Peyer's patch (tissue), 4 donors: Measurements from ENCODE around the gene GPR176. TPM values are rescaled to one million over a fixed set of nuclear protein-coding genes. Genes with fewer than 3 reads are reported as not detected.

ENCODE experiments used
- DNase-seq, 3 donors: peaks; one replicate each; pipeline ENCODE4 v3.0.0-alpha.2; 2017 to 2019
- H3K27ac ChIP-seq, 4 donors: fragments of 200-600 bp; sonication (generic); one replicate each; pipeline ENCODE4 v1.5.1; 2016 to 2019
- H3K27me3 ChIP-seq, 2 donors: fragments of 200-600 bp; sonication (generic); one replicate each; pipeline ENCODE4 v1.5.1; 2019
- H3K36me3 ChIP-seq, 3 donors: fragments of 200-600 bp; sonication (generic); one replicate each; pipeline ENCODE4 v1.5.1; 2016 to 2019
- H3K4me1 ChIP-seq, 4 donors: fragments of 200-600 bp; sonication (generic); one replicate each; pipeline ENCODE4 v1.5.1; 2016 to 2019
- H3K4me3 ChIP-seq, 4 donors: fragments of 200-600 bp; sonication (generic); 1 replicate in 3 of 4; 2 replicates in 1 of 4; pipeline ENCODE4 v1.5.1; 2016 to 2019; ENCODE audit warnings: mild to moderate bottlenecking in 1 of 4
- H3K9me3 ChIP-seq, 4 donors: fragments of 200-600 bp; sonication (generic); one replicate each; pipeline ENCODE4 v1.5.1; 2016 to 2019; ENCODE audit warnings: mild to moderate bottlenecking in 1 of 4
- POLR2A ChIP-seq, 2 donors: fragments of 450-650 bp; IDR thresholded peaks; one replicate each; pipeline ENCODE4 v1.5.1; 2017; ENCODE audit warnings: antibody characterized with exemption in 2 of 2, mild to moderate bottlenecking in 2 of 2, moderate library complexity in 2 of 2
- total RNA-seq, 4 donors: library from RNA; depleted of rRNA; stranded (reverse); fragments of >200 nt; gene quantifications; one replicate each; pipeline ENCODE4 v1.1.0, GENCODE V29; 2016
- TF ChIP-seq, protein P1 (sequence below), 6 experiments: fragments of 450-650 bp in 4 of 6; fragments of 200-600 bp in 2 of 6; sonication (generic) in 1 of 6; IDR thresholded peaks; one replicate each; pipeline ENCODE4 v1.5.1; 2017 to 2019; ENCODE audit warnings: antibody characterized with exemption in 6 of 6, mild to moderate bottlenecking in 3 of 6, moderate library complexity in 1 of 6

Gene GPR176
- total RNA-seq, 4 donors from 2014 or later = 0.88 to 4.3 (median 3.1) TPM

DNA sequence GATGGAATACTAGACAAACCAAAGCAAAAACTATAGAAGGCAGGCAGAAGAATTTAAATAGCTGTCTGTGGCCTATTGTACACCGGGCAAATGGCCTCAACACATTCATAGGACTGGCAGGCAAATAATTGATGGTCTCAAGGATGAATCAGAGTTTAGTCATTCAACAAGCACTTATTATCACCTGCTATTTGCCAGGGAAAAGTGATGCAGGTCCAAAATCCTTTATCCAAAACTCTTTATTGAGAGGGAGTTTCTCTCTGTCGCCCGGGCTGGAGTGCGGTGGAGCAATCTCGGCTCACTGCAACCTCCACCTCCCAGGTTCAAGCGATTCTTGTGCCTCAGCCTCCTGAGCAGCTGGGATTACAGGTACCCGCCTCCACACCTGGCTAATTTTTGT is 16.1 kb upstream of the GPR176 start:
- Histone ChIP-seq H3K27ac (no peak overlapping the region), H3K9me3 (no peaks in the 10 kb centered on the region), H3K36me3 (peaks cover 0 to 12% (median 0%) of the 10 kb centered on the region in 3 donors), H3K4me1 (peaks cover 0 to 6% (median 0%) of the 10 kb centered on the region in 4 donors), H3K27me3 (no peaks in the 10 kb centered on the region), H3K4me3 (no peak overlapping the region)
- no peak for DNase-seq
- TF ChIP-seq, protein P1, sequence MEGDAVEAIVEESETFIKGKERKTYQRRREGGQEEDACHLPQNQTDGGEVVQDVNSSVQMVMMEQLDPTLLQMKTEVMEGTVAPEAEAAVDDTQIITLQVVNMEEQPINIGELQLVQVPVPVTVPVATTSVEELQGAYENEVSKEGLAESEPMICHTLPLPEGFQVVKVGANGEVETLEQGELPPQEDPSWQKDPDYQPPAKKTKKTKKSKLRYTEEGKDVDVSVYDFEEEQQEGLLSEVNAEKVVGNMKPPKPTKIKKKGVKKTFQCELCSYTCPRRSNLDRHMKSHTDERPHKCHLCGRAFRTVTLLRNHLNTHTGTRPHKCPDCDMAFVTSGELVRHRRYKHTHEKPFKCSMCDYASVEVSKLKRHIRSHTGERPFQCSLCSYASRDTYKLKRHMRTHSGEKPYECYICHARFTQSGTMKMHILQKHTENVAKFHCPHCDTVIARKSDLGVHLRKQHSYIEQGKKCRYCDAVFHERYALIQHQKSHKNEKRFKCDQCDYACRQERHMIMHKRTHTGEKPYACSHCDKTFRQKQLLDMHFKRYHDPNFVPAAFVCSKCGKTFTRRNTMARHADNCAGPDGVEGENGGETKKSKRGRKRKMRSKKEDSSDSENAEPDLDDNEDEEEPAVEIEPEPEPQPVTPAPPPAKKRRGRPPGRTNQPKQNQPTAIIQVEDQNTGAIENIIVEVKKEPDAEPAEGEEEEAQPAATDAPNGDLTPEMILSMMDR (IDR thresholded peaks at IDR 0.05) = no peak
- no peak for TF ChIP-seq POLR2A (IDR thresholded peaks at IDR 0.05)

DNA sequence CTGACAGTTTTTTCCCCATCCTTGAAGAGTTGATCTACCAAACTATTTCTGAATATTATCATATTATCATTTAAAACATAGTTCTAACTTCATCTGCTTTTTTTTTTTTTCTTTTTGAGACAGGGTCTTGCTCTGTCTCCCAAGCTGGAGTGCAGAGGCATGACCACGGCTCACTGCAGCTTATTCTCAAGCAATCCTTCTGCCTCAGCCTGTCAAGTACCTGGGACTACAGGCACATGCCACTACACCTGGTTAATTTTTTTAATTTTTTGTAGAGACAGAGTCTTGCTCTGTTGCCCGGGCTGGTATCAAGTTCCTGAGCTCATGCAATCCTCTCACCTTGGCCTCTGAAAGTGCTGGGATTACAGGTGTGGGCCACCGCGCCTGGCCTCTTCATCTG is 15.2 kb upstream of the GPR176 start:
- TF ChIP-seq, protein P1 (IDR thresholded peaks at IDR 0.05) = no peak
- TF ChIP-seq POLR2A (IDR thresholded peaks at IDR 0.05) = no peak
- peak overlapping the region in 2 of 4 donors; percentile 76 to 78 for H3K4me3 ChIP-seq
- H3K9me3 ChIP-seq = no peaks in the 10 kb centered on the region
- DNase-seq = no peak
- H3K27me3 ChIP-seq = no peaks in the 10 kb centered on the region
- H3K4me1 ChIP-seq = peaks cover 0 to 6% (median 0%) of the 10 kb centered on the region in 4 donors
- H3K36me3 ChIP-seq = peaks cover 0 to 5% (median 0%) of the 10 kb centered on the region in 3 donors
- no peak overlapping the region for H3K27ac ChIP-seq

DNA sequence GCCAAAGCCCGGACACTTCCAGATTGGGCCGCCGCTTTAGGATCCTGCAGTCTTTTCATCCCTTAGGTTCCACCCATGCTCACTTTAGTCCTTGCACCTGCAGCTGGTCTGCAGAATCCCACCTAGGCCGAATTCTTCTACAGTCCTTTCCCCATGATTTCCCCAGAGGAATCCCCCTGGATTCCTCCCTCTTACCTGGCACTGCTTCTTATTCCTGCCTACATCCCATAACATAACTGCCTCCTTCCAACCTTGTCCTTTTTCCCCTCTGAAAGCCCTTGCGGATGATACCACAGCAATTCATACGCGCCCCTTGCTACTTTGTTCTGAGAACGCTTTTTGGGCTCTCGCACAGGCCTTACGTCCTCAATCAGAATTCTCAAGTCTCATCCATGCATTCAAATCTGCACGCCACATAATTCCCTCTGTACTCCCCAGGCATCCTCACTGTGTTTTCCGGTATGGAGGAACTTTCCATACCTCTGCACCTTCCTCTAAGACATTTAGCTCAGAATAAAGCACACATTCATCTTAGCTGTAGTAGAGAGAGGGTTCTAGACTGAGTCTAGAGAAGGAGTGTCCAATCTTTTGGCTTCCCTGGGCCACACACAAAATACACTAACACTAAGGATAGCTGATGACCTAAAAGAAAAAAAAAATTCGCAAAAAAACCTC is 14.5 kb upstream of the GPR176 start:
- no peak for DNase-seq
- TF ChIP-seq POLR2A (IDR thresholded peaks at IDR 0.05) = no peak
- Histone ChIP-seq H3K27me3 (no peaks in the 10 kb centered on the region), H3K9me3 (no peaks in the 10 kb centered on the region), H3K4me1 (peaks cover 0 to 6% (median 0%) of the 10 kb centered on the region in 4 donors), H3K27ac (peak overlapping the region; percentile 71 to 82 (median 72)), H3K4me3 (peak overlapping the region; percentile 68 to 78 (median 72)), H3K36me3 (no peaks in the 10 kb centered on the region)

DNA sequence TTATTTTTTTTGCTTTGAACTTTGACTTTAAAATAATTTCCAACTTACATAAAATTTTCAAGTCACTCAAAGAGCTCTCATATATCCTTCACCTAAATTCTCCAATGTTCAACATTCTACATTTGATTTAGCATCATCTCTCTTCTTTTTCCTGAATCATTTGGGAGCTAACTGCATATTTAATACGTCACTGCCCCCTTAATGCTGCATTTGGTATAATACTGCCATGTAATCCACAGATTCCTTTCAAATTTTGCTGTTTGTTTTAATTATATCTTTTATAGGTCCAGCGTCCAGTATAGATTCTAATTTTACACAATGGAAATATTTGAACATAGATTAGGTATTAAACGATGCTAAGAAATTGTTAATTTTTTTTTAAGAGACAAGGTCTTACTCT is 11.5 kb upstream of the GPR176 start:
- no peaks in the 10 kb centered on the region for H3K9me3 ChIP-seq
- no peak for DNase-seq
- H3K27me3 ChIP-seq = no peaks in the 10 kb centered on the region
- H3K36me3 ChIP-seq = no peaks in the 10 kb centered on the region
- H3K4me3 ChIP-seq = no peak overlapping the region
- H3K4me1 ChIP-seq = peaks cover 0 to 6% (median 0%) of the 10 kb centered on the region in 4 donors
- no peak overlapping the region for H3K27ac ChIP-seq
- TF ChIP-seq, protein P1 (IDR thresholded peaks at IDR 0.05) = peak in 2 of 6 experiments; percentile 10 to 19
- no peak for TF ChIP-seq POLR2A (IDR thresholded peaks at IDR 0.05)

DNA sequence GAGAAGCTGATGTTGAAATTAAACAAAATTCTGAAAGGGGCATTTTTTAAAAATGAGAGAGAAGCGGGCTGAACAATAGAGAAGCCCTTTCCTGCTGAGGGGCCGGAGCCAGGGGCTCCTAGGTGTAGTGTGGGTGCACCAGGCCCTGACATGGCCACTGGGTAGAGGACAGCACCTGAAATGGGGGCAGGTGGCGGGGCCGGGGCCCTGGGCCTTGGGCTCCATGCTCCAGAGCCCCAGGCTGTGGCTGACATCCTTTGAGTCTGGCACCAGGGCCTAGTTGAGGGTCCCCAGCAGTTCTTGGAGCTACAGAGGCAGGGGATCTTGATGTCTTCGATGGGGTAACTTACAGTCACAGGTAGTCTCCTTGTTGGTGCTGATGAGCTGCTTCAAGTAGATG is 6.5 kb upstream of the GPR176 start:
- Histone ChIP-seq H3K4me1 (no peaks in the 10 kb centered on the region), H3K27ac (no peak overlapping the region), H3K36me3 (no peaks in the 10 kb centered on the region), H3K4me3 (no peak overlapping the region), H3K27me3 (no peaks in the 10 kb centered on the region), H3K9me3 (no peaks in the 10 kb centered on the region)
- no peak for DNase-seq
- TF ChIP-seq, protein P1 (IDR thresholded peaks at IDR 0.05) = no peak
- TF ChIP-seq POLR2A (IDR thresholded peaks at IDR 0.05) = no peak

DNA sequence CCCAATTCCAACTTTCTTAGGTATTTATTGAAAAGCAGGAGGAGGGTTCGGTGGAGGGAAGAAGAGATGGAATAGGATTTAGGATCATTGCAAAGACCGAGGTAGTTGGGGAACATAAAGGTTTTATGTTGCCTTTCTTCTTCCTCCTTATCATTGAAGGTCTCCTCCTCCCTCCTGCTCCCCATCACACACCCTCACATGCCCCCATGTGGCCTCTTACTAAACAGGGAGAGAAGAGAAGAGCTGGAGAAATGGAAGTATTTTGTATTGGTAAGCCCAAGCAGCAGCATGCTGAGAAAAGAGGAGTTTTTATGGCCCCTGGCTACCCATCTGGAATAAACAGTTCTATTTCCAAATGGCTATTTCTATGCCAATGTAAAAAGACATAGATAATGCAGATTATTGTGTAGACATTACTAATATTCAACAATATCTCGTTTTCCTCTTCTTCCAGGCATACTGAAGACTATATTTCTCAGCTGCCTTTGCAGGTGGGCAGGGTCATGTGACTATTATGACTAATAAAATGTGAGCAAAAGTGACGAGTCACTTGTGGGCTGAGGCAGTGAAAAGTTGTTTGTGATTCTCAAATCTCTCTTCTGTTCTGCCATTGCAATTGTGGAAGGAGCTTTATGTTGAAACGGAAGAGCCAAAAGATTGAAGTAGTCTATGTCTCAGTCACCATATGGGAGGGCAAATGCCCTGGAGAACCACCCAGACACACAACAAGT is 5.2 kb upstream of the GPR176 start:
- H3K4me1 ChIP-seq = peaks cover 0 to 4% (median 3%) of the 10 kb centered on the region in 4 donors
- TF ChIP-seq, protein P1 (IDR thresholded peaks at IDR 0.05) = no peak
- TF ChIP-seq POLR2A (IDR thresholded peaks at IDR 0.05) = no peak
- H3K9me3 ChIP-seq = no peaks in the 10 kb centered on the region
- DNase-seq = no peak
- H3K4me3 ChIP-seq = no peak overlapping the region
- no peaks in the 10 kb centered on the region for H3K27me3 ChIP-seq
- H3K27ac ChIP-seq = no peak overlapping the region
- no peaks in the 10 kb centered on the region for H3K36me3 ChIP-seq
